Common myeloid progenitor, CD34-positive (primary cell): ENCODE measurements around the gene MAD2L1.

Experiments used
- CTCF ChIA-PET: fragments of 350-600 bp; sonication (Branson Sonifier 250); formaldehyde crosslinking; loops from one replicate; lab custom pipeline; 2021; ENCODE audit warnings: antibody characterized with exemption; lab: Charles Lee
- POLR2A ChIA-PET: fragments of 350-600 bp; sonication (Branson Sonifier 250); formaldehyde crosslinking; loops from one replicate; lab custom pipeline; 2021; ENCODE audit warnings: antibody characterized with exemption; lab: Charles Lee
- DNase-seq, 3 donors: peaks; one replicate each; pipeline versions ENCODE4 v3.0.0 to v3.0.0-alpha.2; 2013
- H3K27ac ChIP-seq, 2 experiments: 1 replicate in 1 of 2; 2 replicates in 1 of 2; pipeline ENCODE4 v1.7.0; 2013; ENCODE audit warnings: inconsistent platforms in 2 of 2, low read length in 2 of 2, mild to moderate bottlenecking in 2 of 2, low read depth in 1 of 2, moderate library complexity in 1 of 2; ENCODE audit not compliant: severe bottlenecking in 2 of 2, insufficient read depth in 1 of 2, poor library complexity in 1 of 2
- H3K27me3 ChIP-seq, 5 experiments: replicated peaks in 2 of 5; 1 replicate in 3 of 5; 2 replicates in 2 of 5; pipeline versions ENCODE4 v1.6.1 to v1.7.0; 2013; ENCODE audit warnings: low read length in 4 of 5, mild to moderate bottlenecking in 2 of 5, moderate library complexity in 2 of 5, inconsistent platforms in 1 of 5; ENCODE audit not compliant: insufficient read depth in 5 of 5, control insufficient read depth in 4 of 5
- H3K36me3 ChIP-seq, 4 experiments: 1 replicate in 2 of 4; 2 replicates in 2 of 4; pipeline versions ENCODE4 v1.6.1 to v1.7.0; 2013; ENCODE audit warnings: low read length in 3 of 4, control low read depth in 1 of 4, mild to moderate bottlenecking in 1 of 4; ENCODE audit not compliant: control insufficient read depth in 4 of 4, insufficient read depth in 4 of 4
- H3K4me1 ChIP-seq, 4 experiments: 1 replicate in 3 of 4; 2 replicates in 1 of 4; pipeline versions ENCODE4 v1.6.1 to v1.7.1; 2013; ENCODE audit warnings: low read length in 3 of 4, mild to moderate bottlenecking in 3 of 4, control low read depth in 1 of 4, inconsistent platforms in 1 of 4, moderate library complexity in 1 of 4; ENCODE audit not compliant: control insufficient read depth in 4 of 4, insufficient read depth in 4 of 4; ENCODE audit errors: control extremely low read depth in 1 of 4
- H3K4me3 ChIP-seq, 7 experiments: 1 replicate in 4 of 7; 2 replicates in 3 of 7; pipeline versions ENCODE4 v1.5.1 to v1.7.0; 2013; ENCODE audit warnings: mild to moderate bottlenecking in 7 of 7, low read length in 6 of 7, moderate library complexity in 6 of 7, inconsistent platforms in 2 of 7, low read depth in 2 of 7, control low read depth in 1 of 7; ENCODE audit not compliant: insufficient read depth in 4 of 7, control insufficient read depth in 1 of 7; ENCODE audit errors: extremely low read depth in 1 of 7
- H3K9me3 ChIP-seq, 5 experiments: 1 replicate in 4 of 5; 2 replicates in 1 of 5; pipeline versions ENCODE4 v1.6.1 to v1.7.1; 2013; ENCODE audit warnings: low read length in 4 of 5, mild to moderate bottlenecking in 2 of 5, inconsistent platforms in 1 of 5, low read depth in 1 of 5, moderate library complexity in 1 of 5; ENCODE audit not compliant: control insufficient read depth in 4 of 5, insufficient read depth in 2 of 5; ENCODE audit errors: control extremely low read depth in 1 of 5
- WGBS: methylation state at CpG from one replicate; pipeline ENCODE4 v1.1.5; 2013; ENCODE audit not compliant: insufficient coverage; 5-methylcytosine and 5-hydroxymethylcytosine counted together

MAD2L1 gene

DNA sequence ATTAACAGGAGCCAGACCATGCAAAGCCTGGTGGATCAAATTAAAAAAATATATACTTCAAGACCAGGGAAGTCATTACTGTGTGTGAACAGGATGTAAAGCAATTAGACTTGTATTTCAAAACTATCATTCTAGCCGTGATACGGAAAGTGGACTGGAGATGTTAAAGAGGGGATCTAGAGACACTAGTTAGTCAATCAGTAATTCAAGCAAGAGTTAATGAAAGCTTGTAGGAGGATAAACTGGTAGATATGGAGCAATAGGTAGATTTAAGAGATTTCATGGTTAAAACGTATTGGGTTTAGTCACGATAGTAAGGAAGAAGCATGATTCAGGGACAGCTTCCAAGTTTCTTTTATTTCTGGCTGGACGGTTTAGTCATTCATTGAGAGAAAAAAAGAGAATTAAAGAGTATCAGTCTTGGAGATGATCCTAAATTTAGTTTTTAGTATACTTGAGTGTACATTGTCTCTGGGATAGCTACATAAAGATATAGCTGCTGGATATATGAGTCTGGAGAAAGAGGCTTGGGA, 3.9 kb downstream of the MAD2L1 start:
- Histone ChIP-seq H3K36me3 (peaks cover 0 to 52% (median 7%) of the 10 kb centered on the region in 4 experiments), H3K27ac (no peak overlapping the region), H3K27me3 (no peaks in the 10 kb centered on the region), H3K9me3 (no peaks in the 10 kb centered on the region), H3K4me3 (no peak overlapping the region), H3K4me1 (peaks cover 14 to 35% (median 19%) of the 10 kb centered on the region in 4 experiments)
- DNase-seq, result no peak
- POLR2A ChIA-PET, result no interaction called here
- 78% methylated on average over 5 of the region's 5 CpGs for WGBS
- CTCF ChIA-PET, result interaction anchor here (0.9 to 1.6 kb wide), 2 partner anchors 14 to 434 kb away, joined by 3 to 5 read pairs; partner anchors contain the start of gene PDE5A

DNA sequence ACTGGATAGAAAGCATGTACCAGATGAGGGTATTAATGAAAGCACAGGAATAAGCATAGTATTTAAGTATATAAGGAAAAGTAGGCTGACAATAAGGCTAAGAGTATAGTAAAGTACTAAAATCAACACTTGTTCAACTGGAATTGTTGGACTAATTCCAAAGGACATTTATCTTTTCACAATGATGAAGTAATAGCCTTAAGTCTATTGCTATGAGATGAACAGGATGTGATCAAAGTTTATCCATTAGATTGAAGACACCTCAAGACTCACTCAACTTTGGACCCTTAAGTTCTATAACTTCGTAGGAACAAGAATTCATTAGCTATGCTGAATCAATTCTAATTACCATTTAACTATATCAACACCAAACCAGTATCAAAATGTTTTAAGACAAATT, 7.6 kb downstream of the MAD2L1 start:
- H3K9me3 ChIP-seq, result no peaks in the 10 kb centered on the region
- WGBS, result 100% methylated on average over 1 of the region's 1 CpG
- DNase-seq, result no peak
- POLR2A ChIA-PET, result no interaction called here
- peaks cover 6 to 58% (median 8%) of the 10 kb centered on the region in 4 experiments for H3K36me3 ChIP-seq
- no peak overlapping the region for H3K4me3 ChIP-seq
- CTCF ChIA-PET, result interaction anchor here (1.0 to 1.2 kb wide), 2 partner anchors 8 to 9 kb away, joined by 3 to 4 read pairs; no protein-coding TSS in a partner anchor
- H3K27ac ChIP-seq, result no peak overlapping the region
- H3K27me3 ChIP-seq, result no peaks in the 10 kb centered on the region
- peaks cover 0 to 4% (median 3%) of the 10 kb centered on the region in 4 experiments for H3K4me1 ChIP-seq

DNA sequence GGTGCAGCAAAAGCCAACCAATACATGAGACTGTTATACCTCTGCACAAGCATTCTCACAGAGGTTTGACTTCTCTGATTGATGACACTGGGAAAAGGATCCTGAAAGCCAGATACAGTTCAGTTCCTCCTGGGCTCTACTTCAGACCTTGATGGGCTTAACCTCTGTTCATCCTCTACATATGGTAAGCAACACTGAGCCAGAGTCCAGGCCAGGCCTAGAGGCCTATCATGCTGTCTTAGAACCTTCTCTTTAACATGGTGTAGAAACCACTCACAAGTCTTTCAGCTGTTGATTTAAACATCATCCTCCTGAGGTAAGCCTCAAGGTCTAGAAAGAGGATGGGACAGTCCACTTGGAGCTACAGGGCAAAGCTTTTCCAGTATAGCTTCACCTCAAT, 9.2 kb downstream of the MAD2L1 start:
- Histone ChIP-seq H3K27me3 (no peaks in the 10 kb centered on the region), H3K36me3 (peaks cover 6 to 44% (median 7%) of the 10 kb centered on the region in 4 experiments), H3K9me3 (no peaks in the 10 kb centered on the region), H3K4me3 (no peak overlapping the region), H3K4me1 (peaks cover 0 to 3% (median 0%) of the 10 kb centered on the region in 4 experiments), H3K27ac (no peak overlapping the region)
- DNase-seq, result no peak
- ChIA-PET POLR2A (interaction anchor here (0.7 kb wide), 1 partner anchor 841 kb away, joined by 3 read pairs; no protein-coding TSS in a partner anchor), CTCF (interaction anchor here (0.7 to 2.8 kb wide), 5 partner anchors 8 to 758 kb away, joined by 3 to 15 read pairs (median 3); no protein-coding TSS in a partner anchor)

DNA sequence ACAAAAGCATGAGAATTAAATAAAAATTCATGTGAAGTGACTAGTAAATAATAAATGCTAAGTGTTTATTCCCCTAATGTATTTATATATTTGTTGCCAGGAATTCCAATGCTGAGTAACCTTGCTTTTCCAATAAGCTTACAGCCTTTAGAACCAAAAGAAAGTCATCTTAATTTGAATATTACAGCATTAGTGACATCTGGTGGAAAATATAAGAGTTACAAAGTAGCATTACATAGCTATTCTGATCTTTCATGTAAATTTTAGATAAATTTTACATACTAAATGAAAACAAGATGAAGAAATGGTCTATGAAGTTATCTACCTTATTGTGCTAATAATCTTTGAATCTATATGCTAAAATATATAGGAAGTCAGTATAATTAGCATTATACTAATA, 10.4 kb downstream of the MAD2L1 start:
- H3K27ac ChIP-seq, result no peak overlapping the region
- H3K4me3 ChIP-seq, result no peak overlapping the region
- H3K36me3 ChIP-seq, result peaks cover 4 to 39% (median 6%) of the 10 kb centered on the region in 4 experiments
- CTCF ChIA-PET, result interaction anchor here (0.8 to 2.8 kb wide), 7 partner anchors 10 to 757 kb away, joined by 3 to 15 read pairs (median 3); partner anchors contain the start of gene PDE5A
- H3K9me3 ChIP-seq, result no peaks in the 10 kb centered on the region
- peaks cover 0 to 3% (median 0%) of the 10 kb centered on the region in 4 experiments for H3K4me1 ChIP-seq
- no peaks in the 10 kb centered on the region for H3K27me3 ChIP-seq
- DNase-seq, result peak; percentile 21 to 44 (median 35)
- POLR2A ChIA-PET, result interaction anchor here (1.0 kb wide), 1 partner anchor 10 kb away, joined by 3 read pairs; the partner anchor contains the start of gene MAD2L1

DNA sequence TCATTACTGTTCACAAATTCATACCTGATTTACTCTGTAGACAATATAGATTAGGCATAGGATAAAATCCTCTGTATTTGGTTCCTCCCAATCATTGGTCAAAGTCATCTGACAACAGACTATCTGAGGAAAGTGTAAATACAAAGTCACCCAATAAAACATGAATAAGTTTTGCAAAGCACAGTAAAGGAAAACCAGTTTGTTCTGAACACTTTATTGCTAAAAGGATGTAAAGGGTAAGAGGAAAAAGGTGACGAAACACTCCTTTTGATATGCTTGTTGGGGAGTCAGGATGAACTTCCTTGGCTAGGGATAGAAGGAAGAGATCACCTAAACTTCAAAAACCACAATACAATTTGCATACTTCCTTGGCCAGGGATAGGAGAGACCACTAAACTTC, 10.9 kb downstream of the MAD2L1 start:
- Histone ChIP-seq H3K27ac (no peak overlapping the region), H3K4me3 (no peak overlapping the region), H3K4me1 (peaks cover 0 to 3% (median 0%) of the 10 kb centered on the region in 4 experiments), H3K36me3 (peaks cover 4 to 36% (median 6%) of the 10 kb centered on the region in 4 experiments), H3K9me3 (no peaks in the 10 kb centered on the region), H3K27me3 (no peaks in the 10 kb centered on the region)
- DNase-seq, result no peak
- no CpG with 5 or more reads among the region's 1 CpG for whole genome bisulfite sequencing
- ChIA-PET POLR2A (interaction anchor here (1.0 kb wide), 1 partner anchor 11 kb away, joined by 3 read pairs; the partner anchor contains the start of gene MAD2L1), CTCF (interaction anchor here (0.8 to 2.8 kb wide), 4 partner anchors 13 to 497 kb away, joined by 3 to 15 read pairs (median 4); partner anchors contain the start of gene PDE5A)

DNA sequence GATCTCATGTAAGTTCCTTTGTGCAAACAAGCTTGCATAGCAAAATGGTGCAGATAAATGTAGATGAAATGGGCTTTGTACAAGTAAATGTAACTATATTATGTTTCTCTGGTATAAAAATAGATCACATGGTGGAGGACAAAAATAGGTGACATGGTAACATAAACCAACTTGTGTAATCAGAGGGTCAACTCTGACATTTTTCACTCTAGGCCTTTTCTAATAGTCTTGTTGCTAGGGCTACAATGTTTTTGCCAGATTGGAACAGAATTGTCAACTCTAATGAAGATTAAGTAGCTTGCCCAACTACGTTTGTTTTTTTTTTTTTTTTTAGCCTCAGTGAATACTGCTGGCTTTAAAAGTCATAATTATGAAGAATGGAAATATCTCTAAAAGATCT, 11.5 kb downstream of the MAD2L1 start:
- DNase-seq, result no peak
- Histone ChIP-seq H3K4me1 (peaks cover 0 to 3% (median 0%) of the 10 kb centered on the region in 4 experiments), H3K27me3 (no peaks in the 10 kb centered on the region), H3K36me3 (peaks cover 2 to 31% (median 5%) of the 10 kb centered on the region in 4 experiments), H3K4me3 (no peak overlapping the region), H3K27ac (no peak overlapping the region), H3K9me3 (no peaks in the 10 kb centered on the region)
- CTCF ChIA-PET, result interaction anchor here (1.3 to 2.3 kb wide), 2 partner anchors 431 to 497 kb away, joined by 5 to 9 read pairs; no protein-coding TSS in a partner anchor
- POLR2A ChIA-PET, result no interaction called here
- no CpG with 5 or more reads among the region's 1 CpG for WGBS

DNA sequence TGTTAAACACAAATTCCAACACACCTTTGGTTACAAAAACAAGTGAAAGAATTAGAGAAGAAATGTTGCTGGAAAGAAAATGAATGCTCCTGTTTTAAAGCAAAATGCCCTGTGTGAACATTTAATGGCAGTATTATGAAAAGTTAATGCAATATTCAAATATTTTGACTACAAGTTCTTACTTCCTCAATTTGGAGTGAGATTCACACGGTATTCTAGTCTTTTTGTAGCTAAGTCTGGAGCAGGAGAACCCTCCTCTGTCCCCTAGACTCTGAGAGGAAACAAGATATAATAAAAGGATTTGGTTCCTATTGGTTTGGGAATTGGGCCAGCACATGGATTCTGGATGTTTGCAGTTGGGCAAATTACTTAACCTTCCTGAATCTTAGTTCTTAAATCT, 12.7 kb downstream of the MAD2L1 start:
- H3K27me3 ChIP-seq, result no peaks in the 10 kb centered on the region
- H3K4me1 ChIP-seq, result peaks cover 0 to 3% (median 0%) of the 10 kb centered on the region in 4 experiments
- POLR2A ChIA-PET, result no interaction called here
- no CpG with 5 or more reads among the region's 1 CpG for WGBS
- no peaks in the 10 kb centered on the region for H3K9me3 ChIP-seq
- peak in 1 of 3 donors; percentile 26 for DNase-seq
- no peak overlapping the region for H3K4me3 ChIP-seq
- peaks cover 2 to 21% (median 4%) of the 10 kb centered on the region in 4 experiments for H3K36me3 ChIP-seq
- no peak overlapping the region for H3K27ac ChIP-seq
- CTCF ChIA-PET, result interaction anchor here (2.3 kb wide), 1 partner anchor 495 kb away, joined by 9 read pairs; no protein-coding TSS in a partner anchor
